ENCODE results near the gene WWC2. TPM values are rescaled to one million over a fixed set of nuclear protein-coding genes. Genes with fewer than 3 reads are reported as not detected.
A peak's percentile ranks its signal among the peaks of the same experiment; 100 is the strongest.

Gene WWC2
- total RNA-seq, 1 donor from 2014 or later: 24.6 TPM

- H3K9me3 Mint-ChIP-seq: peaks cover 6% of the 10 kb centered on the region
- no peak for TF ChIP-seq CTCF (conservative IDR thresholded peaks at IDR 0.05)
- H3K27me3 Mint-ChIP-seq: peaks cover 16% of the 10 kb centered on the region
- no peaks in the 10 kb centered on the region for H3K4me1 Mint-ChIP-seq (ENCODE audit: unreplicated experiment)
- no peak overlapping the region for H3K27ac Mint-ChIP-seq
- peak; percentile 25 for DNase-seq (ENCODE audit: extremely low spot score, unreplicated experiment)
- H3K4me3 Mint-ChIP-seq: no peak overlapping the region
- peaks cover 4% of the 10 kb centered on the region for H3K36me3 Mint-ChIP-seq
Observed at GRCh38 chr4:183328832-183329231, 229.8 kb downstream of the WWC2 start.

- peaks cover 4% of the 10 kb centered on the region for H3K36me3 Mint-ChIP-seq
- H3K9me3 Mint-ChIP-seq: peaks cover 6% of the 10 kb centered on the region
- TF ChIP-seq CTCF (conservative IDR thresholded peaks at IDR 0.05): no peak
- peaks cover 18% of the 10 kb centered on the region for H3K27me3 Mint-ChIP-seq
- no peak overlapping the region for H3K27ac Mint-ChIP-seq
- no peak for DNase-seq (ENCODE audit: extremely low spot score, unreplicated experiment)
- H3K4me3 Mint-ChIP-seq: no peak overlapping the region
- H3K4me1 Mint-ChIP-seq (ENCODE audit: unreplicated experiment): no peaks in the 10 kb centered on the region
Observed at GRCh38 chr4:183329244-183329643, 230.2 kb downstream of the WWC2 start.

GRCh38 chr4:183329954-183330742 is 231.1 kb downstream of the WWC2 start:
- peak; percentile 37 for DNase-seq (ENCODE audit: extremely low spot score, unreplicated experiment)
- Mint-ChIP-seq H3K9me3 (peaks cover 6% of the 10 kb centered on the region), H3K4me3 (no peak overlapping the region), H3K27me3 (peaks cover 18% of the 10 kb centered on the region), H3K36me3 (peaks cover 4% of the 10 kb centered on the region), H3K27ac (no peak overlapping the region), H3K4me1 (ENCODE audit: unreplicated experiment) (no peaks in the 10 kb centered on the region)
- no peak for TF ChIP-seq CTCF (conservative IDR thresholded peaks at IDR 0.05)

GRCh38 chr4:183330841-183331240 is 231.8 kb downstream of the WWC2 start:
- peaks cover 18% of the 10 kb centered on the region for H3K27me3 Mint-ChIP-seq
- no peak overlapping the region for H3K4me3 Mint-ChIP-seq
- H3K9me3 Mint-ChIP-seq: peaks cover 6% of the 10 kb centered on the region
- peaks cover 4% of the 10 kb centered on the region for H3K36me3 Mint-ChIP-seq
- peaks cover 4% of the 10 kb centered on the region for H3K4me1 Mint-ChIP-seq (ENCODE audit: unreplicated experiment)
- no peak for TF ChIP-seq CTCF (conservative IDR thresholded peaks at IDR 0.05)
- no peak for DNase-seq (ENCODE audit: extremely low spot score, unreplicated experiment)
- H3K27ac Mint-ChIP-seq: no peak overlapping the region

GRCh38 chr4:183332447-183332846 is 233.4 kb downstream of the WWC2 start:
- Mint-ChIP-seq H3K27ac (no peak overlapping the region), H3K9me3 (no peaks in the 10 kb centered on the region), H3K4me3 (no peak overlapping the region), H3K4me1 (ENCODE audit: unreplicated experiment) (peaks cover 4% of the 10 kb centered on the region), H3K36me3 (no peaks in the 10 kb centered on the region), H3K27me3 (peaks cover 18% of the 10 kb centered on the region)
- peak; percentile 18 for DNase-seq (ENCODE audit: extremely low spot score, unreplicated experiment)
- TF ChIP-seq CTCF (conservative IDR thresholded peaks at IDR 0.05): no peak

Data from type B pancreatic cell (in vitro differentiated cells).